ENCODE data around the gene MAML2.

The MAML2 gene

DNA sequence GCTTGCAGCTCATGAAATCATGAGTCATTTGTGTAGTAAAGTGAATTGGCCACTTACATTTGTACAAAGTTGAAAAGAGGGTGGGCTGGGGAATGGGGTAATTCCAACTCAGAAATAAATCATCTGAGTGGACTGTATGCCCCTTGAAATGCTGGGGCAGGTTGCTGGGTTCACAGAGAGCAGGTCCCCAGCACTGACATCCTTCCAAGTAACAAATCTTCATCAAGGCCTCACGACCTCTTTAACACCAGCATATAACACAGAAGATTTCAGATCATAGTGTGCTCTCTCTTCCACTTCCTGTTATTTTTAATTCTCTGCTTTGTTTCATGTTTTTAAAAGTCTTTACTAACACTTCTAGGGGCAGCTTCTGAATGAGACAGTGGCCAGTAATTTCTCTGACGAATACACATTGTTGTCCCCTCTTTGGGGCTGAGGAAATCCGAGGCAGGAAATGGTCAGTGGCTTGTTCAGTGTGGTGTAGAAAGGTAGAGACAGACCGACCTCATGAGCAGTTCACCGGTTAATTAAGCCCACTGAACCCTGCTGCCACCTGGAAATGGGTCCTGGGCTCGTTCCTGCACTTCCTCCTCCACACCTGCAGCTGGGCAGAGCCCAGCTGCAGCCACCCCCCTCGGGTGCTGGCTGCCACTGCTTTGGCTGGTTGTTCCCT is 127.7 kb downstream of the MAML2 start:
- no peak for DNase-seq (ENCODE audit: low read depth in 1 of 2, low spot score in 1 of 2)

DNA sequence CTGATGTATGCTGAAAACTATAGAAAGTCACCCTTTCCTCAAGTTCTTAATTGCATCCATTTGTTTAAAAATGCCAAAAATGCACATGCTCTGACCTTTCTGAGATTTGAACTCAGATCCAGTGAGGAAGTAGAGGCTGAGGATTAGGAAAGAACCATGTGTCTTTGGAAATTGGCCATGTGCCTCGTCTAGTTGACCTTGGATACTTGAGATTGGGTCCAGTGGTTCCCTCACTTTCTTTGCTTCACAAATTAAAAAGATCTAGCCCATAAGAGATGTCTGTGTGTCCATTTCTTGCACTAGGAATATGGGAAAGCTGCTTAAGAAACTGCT is 128.3 kb downstream of the MAML2 start:
- no peak for DNase-seq (ENCODE audit: low read depth in 1 of 2, low spot score in 1 of 2)

DNA sequence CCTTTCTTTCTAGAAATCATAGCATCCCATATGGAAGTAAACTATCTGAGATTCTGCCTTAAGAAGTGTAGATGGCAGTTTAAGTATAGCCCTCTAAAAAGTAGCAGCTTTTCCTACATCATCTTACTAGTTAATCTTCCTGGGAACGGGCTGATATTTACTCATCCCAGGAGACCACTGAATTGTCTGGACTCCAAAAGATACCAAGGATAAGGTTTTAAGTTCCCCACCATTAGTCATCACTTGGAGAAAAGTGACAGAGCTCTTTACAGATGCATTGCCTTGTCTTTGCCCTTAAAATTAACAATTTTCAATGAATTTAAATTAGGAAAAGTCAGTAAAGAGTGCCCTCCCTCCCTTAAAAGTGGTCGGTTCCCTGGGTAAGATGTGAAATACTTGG is 129.5 kb downstream of the MAML2 start:
- no peak for DNase-seq (ENCODE audit: low read depth in 1 of 2, low spot score in 1 of 2)

DNA sequence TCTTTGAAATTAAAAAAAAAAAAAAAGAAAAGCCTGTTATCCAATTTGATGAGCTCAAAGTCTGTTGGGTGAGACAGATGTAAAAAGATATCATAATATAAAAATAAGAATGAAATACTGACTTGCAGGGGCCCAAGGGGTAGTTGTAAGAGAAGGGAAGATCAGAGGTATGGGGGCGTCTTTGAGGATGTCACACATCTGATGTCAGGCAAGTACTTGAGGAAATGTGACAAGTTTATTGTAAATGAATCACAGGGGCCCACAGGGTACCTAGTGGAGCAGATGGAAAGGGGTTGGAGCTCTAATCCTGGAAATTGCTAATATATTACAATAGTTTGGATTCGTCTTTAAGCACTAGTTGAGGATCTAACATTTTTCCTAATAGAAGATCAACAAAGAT is 131.6 kb downstream of the MAML2 start:
- no peak for DNase-seq (ENCODE audit: low read depth in 1 of 2, low spot score in 1 of 2)

DNA sequence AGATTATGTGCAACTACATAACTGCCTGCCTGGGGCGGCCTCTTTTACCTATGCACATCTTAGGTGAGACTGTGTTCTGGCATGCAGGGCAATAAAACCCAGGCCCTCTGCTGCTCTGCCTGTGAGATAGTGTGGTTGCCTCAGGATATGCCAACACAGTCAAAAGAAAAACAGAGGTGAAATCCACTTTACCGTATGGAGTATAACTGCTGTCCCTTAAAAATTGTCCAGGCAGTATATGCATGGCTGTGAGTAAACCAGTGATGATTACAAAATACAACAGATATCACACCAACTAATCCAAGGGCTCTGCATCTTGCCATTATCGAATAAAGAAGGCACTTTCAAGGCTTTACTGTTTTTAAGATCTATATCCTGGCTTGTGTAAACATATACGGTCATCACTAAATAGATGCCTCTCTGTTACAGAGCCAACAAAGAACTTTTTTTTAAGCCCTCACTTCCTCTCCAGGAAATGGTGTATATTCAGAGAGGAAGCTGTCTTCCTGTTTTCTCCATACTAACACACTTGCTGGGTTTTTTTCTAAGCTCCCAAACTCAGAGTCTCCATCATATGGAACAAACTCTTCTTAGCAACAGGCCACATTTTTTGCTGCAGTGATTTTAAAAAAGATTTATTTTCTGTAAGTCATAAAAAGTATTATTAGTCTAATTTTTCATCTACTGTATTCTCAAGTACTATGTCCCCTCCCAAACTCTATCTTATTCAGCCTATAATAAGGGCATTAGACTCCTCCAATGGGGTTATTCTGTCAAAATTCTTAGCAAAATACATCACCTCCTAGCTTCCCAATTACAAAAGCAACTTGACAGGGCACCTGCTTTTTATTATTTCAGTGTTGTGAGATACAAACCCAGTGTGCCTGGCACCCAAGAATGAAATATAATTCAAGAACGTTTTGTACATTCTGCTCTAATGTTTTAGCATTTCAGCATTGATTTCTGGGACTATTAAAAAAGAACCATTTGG is 135.2 kb downstream of the MAML2 start:
- no peak for DNase-seq (ENCODE audit: low read depth in 1 of 2, low spot score in 1 of 2)

DNA sequence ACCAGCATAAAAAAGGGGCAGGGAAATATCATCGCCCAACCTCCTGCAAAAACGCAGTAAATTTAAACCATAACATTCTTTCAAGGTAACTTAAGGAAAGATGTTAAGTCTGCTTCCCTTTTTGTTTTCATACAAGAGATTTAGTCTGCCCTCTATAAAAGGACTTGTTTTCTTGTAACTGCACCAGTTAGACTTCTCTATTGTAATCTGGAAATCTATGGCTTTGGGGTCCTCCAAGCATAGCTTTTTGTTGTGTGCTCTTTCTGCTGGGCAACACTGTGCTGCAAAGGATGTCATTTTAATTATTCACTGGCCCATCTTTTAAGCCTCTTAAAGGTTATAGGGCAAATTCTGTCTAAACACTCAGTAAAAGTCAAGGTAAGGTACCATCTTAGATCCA is 136.0 kb downstream of the MAML2 start:
- DNase-seq (ENCODE audit: low read depth in 1 of 2, low spot score in 1 of 2): no peak

DNA sequence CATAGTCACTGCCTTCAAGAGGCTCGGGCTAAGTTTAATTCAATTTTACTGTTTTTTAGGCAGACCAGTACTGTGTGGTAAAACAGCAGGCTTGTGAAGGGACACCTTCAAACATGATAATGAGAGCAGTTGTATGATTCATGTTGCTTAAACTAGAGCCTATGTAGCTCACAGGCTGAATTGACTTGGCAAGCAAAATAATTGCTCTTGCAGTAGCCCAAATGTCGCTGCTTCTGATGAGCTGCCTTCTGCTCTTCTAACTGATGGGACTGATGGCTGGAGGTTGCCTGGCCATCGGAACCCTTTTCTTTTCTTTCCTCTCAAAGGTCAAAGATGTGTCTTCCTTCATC is 137.6 kb downstream of the MAML2 start:
- no peak for DNase-seq (ENCODE audit: low read depth in 1 of 2, low spot score in 1 of 2)

DNA sequence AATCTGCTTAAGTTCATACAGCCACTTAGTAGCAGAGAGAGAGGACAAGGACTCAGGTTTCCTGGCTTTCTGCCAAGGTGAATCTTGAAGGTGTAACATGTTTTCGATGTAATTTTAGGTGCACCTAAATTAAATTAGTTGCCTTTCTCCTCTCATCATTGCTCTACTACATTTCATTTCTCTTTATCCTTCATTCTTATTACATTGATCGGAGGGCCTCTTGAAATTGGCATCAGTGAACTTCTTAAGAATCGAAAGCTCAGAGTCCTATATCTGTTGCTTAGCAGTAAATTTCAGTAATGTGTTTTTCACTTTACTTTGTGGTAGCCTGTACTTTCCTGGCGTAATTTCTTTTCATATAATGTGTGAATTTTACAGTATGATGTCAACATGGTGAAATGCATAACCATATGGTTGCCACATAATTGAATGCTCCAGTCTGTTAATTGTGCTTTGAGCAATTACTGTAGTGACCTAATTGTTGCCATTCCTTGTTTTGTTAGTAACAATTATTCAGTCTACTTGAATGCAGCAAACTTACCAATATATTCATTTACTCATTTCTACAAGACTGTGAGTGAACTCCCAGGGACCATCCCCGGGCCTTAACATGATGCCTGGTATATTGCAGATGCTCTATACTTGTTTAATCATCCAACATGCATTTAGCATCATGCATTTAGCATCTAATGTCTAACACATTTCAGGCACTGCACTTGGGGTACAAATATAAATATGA is 138.1 kb downstream of the MAML2 start:
- no peak for DNase-seq (ENCODE audit: low read depth in 1 of 2, low spot score in 1 of 2)

DNA sequence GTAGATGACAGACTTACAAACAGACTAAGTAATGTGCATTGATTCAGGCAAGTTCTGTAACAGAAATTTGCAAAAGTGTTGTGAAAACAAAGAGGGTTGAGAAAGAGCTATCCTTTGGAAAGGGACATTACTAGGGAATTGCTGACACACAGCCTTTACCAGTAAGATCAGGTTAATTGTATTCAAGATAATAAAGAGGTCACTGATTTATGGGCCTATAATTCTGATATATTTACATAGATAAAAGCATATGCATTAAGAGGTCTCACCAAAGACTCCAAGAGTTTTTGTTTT is 138.7 kb downstream of the MAML2 start:
- DNase-seq (ENCODE audit: low read depth in 1 of 2, low spot score in 1 of 2): no peak

DNA sequence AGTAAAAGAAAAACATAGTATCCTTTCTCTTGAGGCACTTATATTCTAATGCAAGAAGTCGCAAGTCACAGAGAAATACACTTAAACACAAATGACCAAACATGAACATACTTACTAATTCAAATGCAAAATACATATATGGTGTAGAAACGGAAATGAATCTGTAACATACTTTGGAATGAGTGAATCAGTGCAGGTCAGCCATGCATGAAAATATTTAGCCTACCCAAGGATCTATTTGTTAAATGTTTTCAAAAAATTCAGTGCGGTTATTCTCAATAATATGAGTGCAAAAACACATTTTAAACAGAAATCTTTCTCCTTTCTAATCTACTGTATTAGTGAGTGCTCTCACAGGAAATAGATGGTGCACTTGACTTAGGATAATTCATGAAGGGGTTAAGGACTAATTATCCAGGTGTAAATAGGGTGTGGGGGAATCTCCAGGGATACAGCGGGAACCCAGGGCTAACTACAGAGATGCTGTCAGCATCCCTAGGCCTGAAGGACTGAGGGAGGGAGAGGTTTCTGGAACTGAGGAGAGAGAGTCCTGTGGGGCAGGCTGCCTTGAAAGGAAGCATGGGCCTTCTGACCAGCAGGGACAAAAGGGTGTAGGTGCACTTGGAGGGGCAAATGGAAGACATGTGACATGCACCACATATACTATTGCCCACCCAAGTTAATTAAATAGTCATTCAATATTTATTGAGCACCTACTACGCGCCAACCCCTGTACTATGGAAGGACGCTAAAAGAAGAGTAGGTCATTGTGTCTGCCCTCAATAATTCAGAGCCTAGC is 139.2 kb downstream of the MAML2 start:
- no peak for DNase-seq (ENCODE audit: low read depth in 1 of 2, low spot score in 1 of 2)

DNA sequence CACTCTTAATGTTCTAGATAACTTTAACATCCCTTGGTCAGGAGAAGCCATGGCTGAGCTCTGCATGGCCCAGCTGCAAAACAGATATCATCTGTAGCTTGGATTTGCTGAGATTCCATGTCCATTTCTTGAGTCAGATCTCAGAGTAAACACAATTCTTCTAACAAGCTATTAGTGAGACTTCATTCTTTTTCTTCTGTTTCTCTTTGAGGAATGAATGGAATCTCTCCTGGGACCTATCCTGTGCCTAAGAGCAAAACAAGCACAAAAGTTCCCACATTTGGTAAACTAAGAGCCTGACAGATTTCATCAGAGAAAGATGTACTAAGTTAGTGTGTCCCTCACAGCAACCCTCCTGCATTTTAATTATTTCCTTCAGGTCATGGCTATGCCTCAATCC is 142.8 kb downstream of the MAML2 start:
- DNase-seq (ENCODE audit: low read depth in 1 of 2, low spot score in 1 of 2): no peak

DNA sequence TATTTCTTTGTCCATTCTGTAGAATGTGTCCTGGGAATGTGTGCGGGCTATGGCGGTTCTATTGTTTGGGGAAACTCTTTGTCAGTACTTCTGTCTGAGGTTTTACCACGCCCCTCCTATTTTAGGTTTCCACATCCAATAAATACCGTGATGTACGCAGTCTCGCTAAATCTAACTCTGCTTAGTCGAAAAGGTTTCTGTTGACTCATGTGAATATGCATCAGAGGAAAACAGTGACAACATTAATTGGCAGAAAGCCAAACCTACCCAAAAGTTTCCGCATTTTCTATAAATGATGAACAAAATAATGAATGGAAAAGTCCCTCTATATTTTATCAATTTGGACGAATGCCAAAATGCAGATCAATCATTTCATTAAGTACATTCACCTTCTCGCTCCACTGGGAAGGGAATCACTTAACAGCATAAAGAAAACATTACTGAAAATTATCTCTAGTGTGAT is 143.4 kb downstream of the MAML2 start:
- peak in 1 of 2 donors; percentile 2 for DNase-seq (ENCODE audit: low read depth in 1 of 2, low spot score in 1 of 2)

DNA sequence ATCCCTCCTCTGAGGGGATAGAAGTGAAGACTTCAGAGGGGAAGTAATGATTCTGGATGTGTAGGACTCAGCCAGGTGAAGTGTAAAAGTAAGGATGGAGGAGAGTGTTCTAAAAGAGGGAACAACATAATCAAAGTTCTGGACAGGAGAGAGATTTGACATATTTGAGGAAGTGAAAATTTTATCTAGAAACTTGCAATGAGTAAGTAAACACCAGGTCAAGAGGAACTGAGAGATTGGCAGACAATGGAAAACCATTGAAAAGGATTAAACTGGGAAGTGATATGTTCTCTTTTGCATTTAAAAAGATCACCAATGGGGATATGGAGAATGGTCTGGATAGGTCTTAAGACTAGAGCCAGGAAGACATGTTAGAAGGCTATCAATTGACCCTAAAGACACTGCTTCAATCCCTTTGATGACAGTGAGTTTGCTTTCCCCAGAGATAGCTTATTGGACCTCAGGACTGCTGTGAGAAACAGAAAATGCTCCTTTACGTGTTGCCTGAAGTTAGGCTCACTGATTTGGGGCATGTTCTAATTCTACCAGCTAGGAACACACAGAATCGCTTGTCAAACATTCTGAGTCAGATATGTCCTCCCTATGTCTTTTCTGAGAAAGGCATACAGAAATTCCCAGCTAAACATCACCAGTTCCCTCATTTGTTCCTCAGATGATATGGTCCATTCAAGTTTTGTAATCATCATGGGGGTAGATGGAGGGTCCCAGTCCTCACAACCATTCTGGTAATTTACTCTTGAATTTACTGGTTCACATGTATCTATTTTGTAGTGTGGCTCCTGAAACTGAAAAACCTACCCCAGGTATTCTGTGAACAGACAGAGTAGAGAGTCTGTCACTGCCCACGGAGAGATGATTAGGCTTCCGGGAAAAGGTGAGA is 144.9 kb downstream of the MAML2 start:
- no peak for DNase-seq (ENCODE audit: low read depth in 1 of 2, low spot score in 1 of 2)

DNA sequence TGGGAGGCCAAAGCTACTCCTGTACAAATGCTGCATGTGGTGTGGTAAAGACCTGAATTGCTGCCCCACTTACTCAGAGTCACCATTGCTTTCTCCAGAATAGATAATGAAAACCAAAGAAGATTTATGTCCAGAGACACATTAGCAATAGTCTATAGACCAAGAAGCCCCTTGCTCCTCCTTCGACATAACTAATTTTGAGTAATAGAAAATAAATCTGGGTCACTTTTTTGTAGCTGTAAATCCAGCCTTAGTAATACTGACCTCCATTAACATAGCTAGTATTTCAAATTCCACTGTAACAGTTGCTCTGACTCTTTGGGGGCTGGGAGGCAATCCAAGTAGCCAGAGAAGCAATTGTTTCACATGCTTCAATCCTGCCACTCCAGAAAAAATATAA is 145.9 kb downstream of the MAML2 start:
- DNase-seq (ENCODE audit: low read depth in 1 of 2, low spot score in 1 of 2): no peak

DNA sequence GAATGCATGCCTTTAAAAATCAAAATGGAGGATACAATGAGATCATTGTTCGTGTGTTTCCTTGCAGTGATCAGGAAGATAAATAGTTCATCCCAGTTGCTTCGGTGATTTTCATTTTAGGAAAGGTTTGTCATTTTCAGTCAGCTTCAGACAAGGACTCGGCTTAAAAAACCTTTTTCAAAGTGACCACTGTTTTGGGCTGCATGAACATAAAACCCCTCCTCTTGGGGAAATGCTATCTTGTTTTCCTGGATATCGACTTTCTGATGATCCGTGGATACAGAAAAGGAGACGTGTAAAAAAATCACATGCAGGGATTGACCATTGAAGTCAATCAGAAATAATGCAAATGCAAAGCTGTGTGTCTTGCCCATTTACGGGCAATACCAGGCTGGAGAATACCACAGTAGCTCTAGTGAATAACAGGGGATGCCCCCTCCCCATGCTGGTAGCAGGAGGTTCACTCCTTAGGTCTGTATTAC is 146.8 kb downstream of the MAML2 start:
- no peak for DNase-seq (ENCODE audit: low read depth in 1 of 2, low spot score in 1 of 2)

DNA sequence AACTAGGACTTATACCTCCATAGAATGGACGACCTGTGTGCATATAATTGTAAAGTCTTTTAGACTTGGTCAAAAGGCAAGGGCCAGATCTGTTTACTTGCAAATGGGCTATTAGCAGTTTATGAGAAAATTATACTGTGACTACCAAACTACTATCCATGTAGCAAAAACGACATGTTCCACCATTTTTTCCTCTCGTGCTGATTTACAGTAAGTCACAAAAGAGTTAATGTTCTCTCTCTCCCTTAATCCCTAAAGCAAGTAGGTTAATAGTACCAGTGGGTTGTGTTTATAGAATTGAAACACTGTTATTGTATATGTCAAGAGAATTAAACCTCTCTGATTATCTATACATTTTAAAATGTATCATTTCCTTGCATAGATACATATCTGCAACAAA is 147.3 kb downstream of the MAML2 start:
- DNase-seq (ENCODE audit: low read depth in 1 of 2, low spot score in 1 of 2): no peak

DNA sequence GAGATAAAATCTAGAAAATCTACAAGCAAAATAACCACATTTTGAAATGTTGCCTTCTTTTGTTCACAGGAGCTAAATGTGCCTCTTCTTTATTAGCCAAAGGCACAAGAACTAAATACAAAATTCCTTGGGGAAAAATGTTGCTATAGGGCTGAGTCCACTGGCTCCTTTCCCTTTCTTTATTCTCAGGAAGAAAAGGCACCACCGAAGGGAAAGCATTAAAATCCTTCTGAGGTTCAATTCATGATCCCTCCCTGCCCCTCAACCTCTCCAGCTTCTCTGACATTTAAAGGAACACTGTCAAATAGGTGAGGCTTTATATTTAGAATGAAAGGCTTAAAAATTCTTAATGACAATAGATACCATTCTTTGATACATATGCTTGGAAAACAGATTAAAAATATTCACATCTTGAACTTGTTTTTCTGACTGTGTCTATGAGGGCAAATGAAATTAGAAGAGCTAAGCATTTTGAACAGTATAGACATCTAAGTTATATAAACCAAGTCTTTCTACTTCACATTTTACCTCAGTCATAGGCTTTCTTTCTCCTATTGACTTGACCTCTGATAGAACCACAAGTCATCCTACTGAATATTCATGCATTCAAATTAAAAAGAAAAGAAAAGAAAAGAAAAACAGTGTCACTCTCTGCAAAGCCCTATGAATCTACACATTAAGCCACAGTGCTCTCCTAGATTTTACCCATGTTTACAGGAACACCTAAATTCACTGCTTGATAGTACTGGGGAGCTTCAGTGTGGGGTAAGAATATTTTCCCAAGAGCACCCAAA is 148.2 kb downstream of the MAML2 start:
- DNase-seq (ENCODE audit: low read depth in 1 of 2, low spot score in 1 of 2): no peak

DNA sequence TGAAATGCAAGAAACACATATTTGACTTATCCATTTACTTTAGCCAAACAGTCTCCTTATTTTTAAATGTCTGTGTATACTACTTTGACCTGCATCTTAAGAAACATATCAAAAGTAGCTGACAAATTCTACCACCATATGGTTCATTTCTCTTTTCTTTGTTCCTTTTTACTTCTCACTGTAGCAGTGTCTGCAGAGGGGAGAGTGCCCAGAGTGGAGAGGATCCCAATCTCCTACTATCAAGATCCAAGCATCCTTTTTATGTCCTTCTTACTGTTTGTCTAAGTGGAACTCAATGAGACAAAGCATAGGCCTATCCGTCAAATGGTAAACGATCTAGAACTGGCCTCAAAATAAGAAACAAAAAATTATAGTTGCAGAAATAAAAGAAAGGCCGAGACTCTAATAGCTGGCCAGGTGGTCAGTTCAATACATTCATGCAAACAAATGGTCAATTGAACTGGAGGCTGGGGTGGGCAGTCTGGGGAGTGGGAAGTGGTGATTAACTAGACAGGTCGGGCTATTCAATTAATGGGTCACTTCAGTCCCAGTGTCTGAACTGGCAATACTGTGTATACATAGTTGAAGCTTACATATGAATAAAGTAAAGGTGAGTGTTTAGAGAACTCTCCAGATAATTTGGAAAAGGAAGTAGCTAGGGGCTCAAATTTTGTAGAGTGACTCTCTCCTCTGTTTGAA is 149.1 kb downstream of the MAML2 start:
- DNase-seq (ENCODE audit: low read depth in 1 of 2, low spot score in 1 of 2): no peak

DNA sequence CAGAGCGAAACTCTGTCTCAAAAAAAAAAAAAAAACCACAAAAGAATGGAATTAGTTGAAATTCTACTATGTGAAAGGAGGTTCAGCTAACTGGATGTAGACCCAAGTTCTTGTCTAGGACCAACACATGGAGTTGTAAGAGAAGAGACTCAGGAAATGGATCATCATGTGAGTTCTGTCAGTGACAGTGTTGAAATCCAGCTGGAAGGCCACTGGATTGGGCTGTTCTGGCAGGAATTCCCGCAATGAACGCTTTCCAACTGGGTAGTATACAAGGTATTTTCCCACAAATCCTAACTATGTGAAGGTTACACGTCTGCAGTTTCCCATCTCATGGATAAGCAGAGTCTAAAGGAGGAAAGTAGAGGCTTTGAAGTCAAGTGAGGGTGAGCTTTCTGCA is 151.2 kb downstream of the MAML2 start:
- DNase-seq (ENCODE audit: low read depth in 1 of 2, low spot score in 1 of 2): no peak
